ENCODE results near the gene HMCN1. TPM values are rescaled to one million over a fixed set of nuclear protein-coding genes. Genes with fewer than 3 reads are reported as not detected.

Gene HMCN1
- total and polyA plus RNA-seq, 2 experiments from 2014 or later: 1.6 to 8.7 TPM

DNA sequence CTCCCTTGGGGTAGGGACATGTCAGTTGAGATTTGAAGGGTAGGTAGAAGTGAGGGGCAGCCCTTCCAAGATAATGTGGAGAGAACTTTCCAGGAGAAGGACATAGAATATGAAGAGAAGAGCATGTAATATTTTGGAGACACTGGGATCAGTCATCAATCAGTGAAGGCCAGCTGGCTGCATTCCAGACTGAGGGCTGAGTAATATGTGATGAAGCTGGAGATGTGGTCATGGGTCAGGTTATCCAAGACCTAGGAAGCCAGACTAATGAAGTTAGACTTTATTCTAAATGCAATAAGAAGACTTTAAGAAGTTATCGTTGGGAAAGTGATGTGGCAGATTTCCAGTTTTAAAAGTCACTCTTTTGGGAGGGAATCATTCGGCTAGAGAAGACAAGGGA is 262.0 kb downstream of the HMCN1 start:
- Histone ChIP-seq H3K79me2 (replicated peaks; ENCODE audit: insufficient read depth) (no peaks in the 10 kb centered on the region), H3K4me2 (no peak overlapping the region), H3K27me3 (ENCODE audit: insufficient read depth) (no peaks in the 10 kb centered on the region), H3F3A (replicated peaks; ENCODE audit: low read depth) (no peaks in the 10 kb centered on the region), H3K27ac (ENCODE audit: low read depth) (no peak overlapping the region), H2AFZ (no peak overlapping the region), H3K9me2 (ENCODE audit: insufficient read depth) (peaks cover 6% of the 10 kb centered on the region; the same call in 1 of the 2 replicates), H3K4me3 (no peak overlapping the region), H3K36me3 (ENCODE audit: insufficient read depth) (no peaks in the 10 kb centered on the region), H4K20me1 (replicated peaks; ENCODE audit: insufficient read depth) (no peaks in the 10 kb centered on the region), H3K4me1 (ENCODE audit: insufficient read depth) (no peaks in the 10 kb centered on the region)
- ATAC-seq (no peak), DNase-seq (ENCODE audit: low spot score) (no peak)
- no peaks in the 10 kb centered on the region for H3K27me3 Mint-ChIP-seq (ENCODE audit: insufficient read depth, low read depth, poor library complexity)
- no peak for TF ChIP-seq NANOG (IDR thresholded peaks at IDR 0.05; ENCODE audit: borderline replicate concordance)
- no peak for TF ChIP-seq ZNF114 (CRISPR knock-in tag; IDR thresholded peaks at IDR 0.05)
- TF ChIP-seq JUNB (IDR thresholded peaks at IDR 0.05; ENCODE audit: unreplicated experiment): no peak
- TF ChIP-seq, protein P1, sequence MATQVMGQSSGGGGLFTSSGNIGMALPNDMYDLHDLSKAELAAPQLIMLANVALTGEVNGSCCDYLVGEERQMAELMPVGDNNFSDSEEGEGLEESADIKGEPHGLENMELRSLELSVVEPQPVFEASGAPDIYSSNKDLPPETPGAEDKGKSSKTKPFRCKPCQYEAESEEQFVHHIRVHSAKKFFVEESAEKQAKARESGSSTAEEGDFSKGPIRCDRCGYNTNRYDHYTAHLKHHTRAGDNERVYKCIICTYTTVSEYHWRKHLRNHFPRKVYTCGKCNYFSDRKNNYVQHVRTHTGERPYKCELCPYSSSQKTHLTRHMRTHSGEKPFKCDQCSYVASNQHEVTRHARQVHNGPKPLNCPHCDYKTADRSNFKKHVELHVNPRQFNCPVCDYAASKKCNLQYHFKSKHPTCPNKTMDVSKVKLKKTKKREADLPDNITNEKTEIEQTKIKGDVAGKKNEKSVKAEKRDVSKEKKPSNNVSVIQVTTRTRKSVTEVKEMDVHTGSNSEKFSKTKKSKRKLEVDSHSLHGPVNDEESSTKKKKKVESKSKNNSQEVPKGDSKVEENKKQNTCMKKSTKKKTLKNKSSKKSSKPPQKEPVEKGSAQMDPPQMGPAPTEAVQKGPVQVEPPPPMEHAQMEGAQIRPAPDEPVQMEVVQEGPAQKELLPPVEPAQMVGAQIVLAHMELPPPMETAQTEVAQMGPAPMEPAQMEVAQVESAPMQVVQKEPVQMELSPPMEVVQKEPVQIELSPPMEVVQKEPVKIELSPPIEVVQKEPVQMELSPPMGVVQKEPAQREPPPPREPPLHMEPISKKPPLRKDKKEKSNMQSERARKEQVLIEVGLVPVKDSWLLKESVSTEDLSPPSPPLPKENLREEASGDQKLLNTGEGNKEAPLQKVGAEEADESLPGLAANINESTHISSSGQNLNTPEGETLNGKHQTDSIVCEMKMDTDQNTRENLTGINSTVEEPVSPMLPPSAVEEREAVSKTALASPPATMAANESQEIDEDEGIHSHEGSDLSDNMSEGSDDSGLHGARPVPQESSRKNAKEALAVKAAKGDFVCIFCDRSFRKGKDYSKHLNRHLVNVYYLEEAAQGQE (IDR thresholded peaks at IDR 0.05; ENCODE audit: unreplicated experiment): no peak
- TF ChIP-seq, protein P2, sequence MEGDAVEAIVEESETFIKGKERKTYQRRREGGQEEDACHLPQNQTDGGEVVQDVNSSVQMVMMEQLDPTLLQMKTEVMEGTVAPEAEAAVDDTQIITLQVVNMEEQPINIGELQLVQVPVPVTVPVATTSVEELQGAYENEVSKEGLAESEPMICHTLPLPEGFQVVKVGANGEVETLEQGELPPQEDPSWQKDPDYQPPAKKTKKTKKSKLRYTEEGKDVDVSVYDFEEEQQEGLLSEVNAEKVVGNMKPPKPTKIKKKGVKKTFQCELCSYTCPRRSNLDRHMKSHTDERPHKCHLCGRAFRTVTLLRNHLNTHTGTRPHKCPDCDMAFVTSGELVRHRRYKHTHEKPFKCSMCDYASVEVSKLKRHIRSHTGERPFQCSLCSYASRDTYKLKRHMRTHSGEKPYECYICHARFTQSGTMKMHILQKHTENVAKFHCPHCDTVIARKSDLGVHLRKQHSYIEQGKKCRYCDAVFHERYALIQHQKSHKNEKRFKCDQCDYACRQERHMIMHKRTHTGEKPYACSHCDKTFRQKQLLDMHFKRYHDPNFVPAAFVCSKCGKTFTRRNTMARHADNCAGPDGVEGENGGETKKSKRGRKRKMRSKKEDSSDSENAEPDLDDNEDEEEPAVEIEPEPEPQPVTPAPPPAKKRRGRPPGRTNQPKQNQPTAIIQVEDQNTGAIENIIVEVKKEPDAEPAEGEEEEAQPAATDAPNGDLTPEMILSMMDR (conservative IDR thresholded peaks at IDR 0.05; ENCODE audit: low read depth in 2 of 2): no peak
- TF ChIP-seq ZNF331 (CRISPR knock-in tag; IDR thresholded peaks at IDR 0.05; ENCODE audit: low read depth): no peak
- no peak overlapping the region for H3K27ac Mint-ChIP-seq
- no peaks in the 10 kb centered on the region for H3K9me3 Mint-ChIP-seq
- no peaks in the 10 kb centered on the region for H3K36me3 Mint-ChIP-seq (ENCODE audit: low read depth)
- H3K4me3 Mint-ChIP-seq: no peak overlapping the region
- no peaks in the 10 kb centered on the region for H3K4me1 Mint-ChIP-seq

DNA sequence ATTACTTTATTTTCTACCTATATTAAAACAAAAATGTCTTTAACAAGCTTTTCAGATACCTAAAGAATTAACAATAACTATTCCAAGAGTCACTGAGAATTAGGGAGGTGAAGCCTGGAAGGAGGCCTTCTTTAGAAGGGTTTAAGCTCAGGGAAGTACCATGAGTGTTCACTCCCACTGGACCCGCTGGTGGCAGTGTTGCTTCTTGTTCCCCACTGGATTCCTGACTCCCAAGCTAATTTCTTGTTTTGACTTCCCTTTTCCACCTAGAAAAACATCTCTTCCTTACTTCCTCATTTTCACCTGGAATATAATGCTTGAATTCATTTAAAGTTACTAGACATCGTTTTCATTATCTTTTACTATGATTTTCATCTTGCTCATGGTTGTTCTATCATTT is 264.2 kb downstream of the HMCN1 start:
- Histone ChIP-seq H4K20me1 (replicated peaks; ENCODE audit: insufficient read depth) (no peaks in the 10 kb centered on the region), H3F3A (replicated peaks; ENCODE audit: low read depth) (no peaks in the 10 kb centered on the region), H3K36me3 (ENCODE audit: insufficient read depth) (no peaks in the 10 kb centered on the region), H3K4me2 (no peak overlapping the region), H3K27ac (ENCODE audit: low read depth) (no peak overlapping the region), H3K4me3 (no peak overlapping the region), H3K9me2 (ENCODE audit: insufficient read depth) (peaks cover 6% of the 10 kb centered on the region; the same call in 1 of the 2 replicates), H3K27me3 (ENCODE audit: insufficient read depth) (no peaks in the 10 kb centered on the region), H3K4me1 (ENCODE audit: insufficient read depth) (no peaks in the 10 kb centered on the region), H2AFZ (no peak overlapping the region), H3K79me2 (replicated peaks; ENCODE audit: insufficient read depth) (no peaks in the 10 kb centered on the region)
- Mint-ChIP-seq H3K27me3 (ENCODE audit: insufficient read depth, low read depth, poor library complexity) (peaks cover 3% of the 10 kb centered on the region), H3K4me3 (no peak overlapping the region), H3K4me1 (no peaks in the 10 kb centered on the region), H3K36me3 (ENCODE audit: low read depth) (no peaks in the 10 kb centered on the region), H3K9me3 (no peaks in the 10 kb centered on the region), H3K27ac (no peak overlapping the region)
- ATAC-seq (no peak; the same call in 2 of the 3 replicates), DNase-seq (ENCODE audit: low spot score) (peak; percentile 13)
- TF ChIP-seq CREB1 (CRISPR knock-in tag; IDR thresholded peaks at IDR 0.05; ENCODE audit: low read depth) (no peak), EZH2 (IDR thresholded peaks at IDR 0.05; ENCODE audit: low read depth, unreplicated experiment) (no peak), POLR2AphosphoS5 (IDR thresholded peaks at IDR 0.05; ENCODE audit: low read depth) (no peak), JUNB (IDR thresholded peaks at IDR 0.05; ENCODE audit: unreplicated experiment) (no peak)
- TF ChIP-seq, protein P2 (conservative IDR thresholded peaks at IDR 0.05; ENCODE audit: low read depth in 2 of 2): peak in 1 of 2 experiments; percentile 38; a peak in 2 of 4 replicates
